Measurements from ENCODE around the gene LDB1.

The LDB1 gene

GRCh38 chr10:102117391-102118159 lies 2.6 kb downstream of the LDB1 start:
- Histone ChIP-seq H3K36me3 (no peaks in the 10 kb centered on the region), H3K4me3 (ENCODE audit: low read depth in 1 of 2, low read length in 1 of 2) (peak overlapping the region; percentile 86 to 91)

GRCh38 chr10:102116656-102117055 lies 3.5 kb downstream of the LDB1 start:
- peak overlapping the region; percentile 98 for H3K27ac ChIP-seq
- peaks cover 3% of the 10 kb centered on the region for H3K36me3 ChIP-seq
- H3K27me3 ChIP-seq, result no peaks in the 10 kb centered on the region
- peaks cover 74 to 83% of the 10 kb centered on the region in 2 experiments for H3K4me1 ChIP-seq (ENCODE audit: control insufficient read depth in 1 of 2, insufficient read depth in 1 of 2, low read depth in 1 of 2, low read length in 1 of 2)
- peak overlapping the region in 1 of 2 experiments; percentile 68 for H3K4me3 ChIP-seq (ENCODE audit: low read depth in 1 of 2, low read length in 1 of 2)
- TF ChIP-seq CTCF (IDR thresholded peaks at IDR 0.05), result no peak
- H3K9me3 ChIP-seq, result no peaks in the 10 kb centered on the region

More at GRCh38 chr10:102117391-102118159, 2.6 kb downstream of the LDB1 start:
- peak overlapping the region; percentile 98 for H3K27ac ChIP-seq
- H3K9me3 ChIP-seq, result no peaks in the 10 kb centered on the region
- TF ChIP-seq CTCF (IDR thresholded peaks at IDR 0.05), result no peak
- peaks cover 71 to 78% of the 10 kb centered on the region in 2 experiments for H3K4me1 ChIP-seq (ENCODE audit: control insufficient read depth in 1 of 2, insufficient read depth in 1 of 2, low read depth in 1 of 2, low read length in 1 of 2)
- no peaks in the 10 kb centered on the region for H3K27me3 ChIP-seq

GRCh38 chr10:102115775-102116174 lies 4.4 kb downstream of the LDB1 start:
- Histone ChIP-seq H3K36me3 (peaks cover 12% of the 10 kb centered on the region), H3K4me3 (ENCODE audit: low read depth in 1 of 2, low read length in 1 of 2) (peak overlapping the region; percentile 68 to 82), H3K27me3 (no peaks in the 10 kb centered on the region), H3K9me3 (no peaks in the 10 kb centered on the region), H3K27ac (peak overlapping the region; percentile 98), H3K4me1 (ENCODE audit: control insufficient read depth in 1 of 2, insufficient read depth in 1 of 2, low read depth in 1 of 2, low read length in 1 of 2) (peaks cover 68 to 75% of the 10 kb centered on the region in 2 experiments)
- TF ChIP-seq CTCF (IDR thresholded peaks at IDR 0.05), result no peak

GRCh38 chr10:102114861-102115618 lies 5.1 kb downstream of the LDB1 start:
- peak overlapping the region; percentile 68 to 82 for H3K4me3 ChIP-seq (ENCODE audit: low read depth in 1 of 2, low read length in 1 of 2)
- H3K36me3 ChIP-seq, result peaks cover 19% of the 10 kb centered on the region
- peaks cover 65 to 71% of the 10 kb centered on the region in 2 experiments for H3K4me1 ChIP-seq (ENCODE audit: control insufficient read depth in 1 of 2, insufficient read depth in 1 of 2, low read depth in 1 of 2, low read length in 1 of 2)
- peak overlapping the region; percentile 98 for H3K27ac ChIP-seq
- TF ChIP-seq CTCF (IDR thresholded peaks at IDR 0.05), result peak; percentile 48
- H3K27me3 ChIP-seq, result no peaks in the 10 kb centered on the region
- H3K9me3 ChIP-seq, result no peaks in the 10 kb centered on the region

- no peak for TF ChIP-seq CTCF (IDR thresholded peaks at IDR 0.05)
- Histone ChIP-seq H3K9me3 (no peaks in the 10 kb centered on the region), H3K4me1 (ENCODE audit: control insufficient read depth in 1 of 2, insufficient read depth in 1 of 2, low read depth in 1 of 2, low read length in 1 of 2) (peaks cover 62 to 64% of the 10 kb centered on the region in 2 experiments)
These were observed 6.0 kb downstream of the LDB1 start for GRCh38 chr10:102113956-102114857.

More at GRCh38 chr10:102113956-102114857, 6.0 kb downstream of the LDB1 start:
- Histone ChIP-seq H3K36me3 (peaks cover 28% of the 10 kb centered on the region), H3K27me3 (no peaks in the 10 kb centered on the region), H3K4me3 (ENCODE audit: low read depth in 1 of 2, low read length in 1 of 2) (peak overlapping the region; percentile 68 to 82), H3K27ac (peak overlapping the region; percentile 98)
